Right renal cortex interstitium (tissue), 3 donors: Measurements from ENCODE around the gene CREB3. TPM values are rescaled to one million over a fixed set of nuclear protein-coding genes. Genes with fewer than 3 reads are reported as not detected.

Experiments used
- DNase-seq, 3 donors: peaks; one replicate each; pipeline ENCODE4 v3.0.0-alpha.2; 2013; ENCODE audit warnings: low read depth in 3 of 3, low spot score in 2 of 3
- polyA plus RNA-seq, 3 donors: library from polyadenylated mRNA; unstranded; fragments of 120-200 nt; gene quantifications; one replicate each; pipeline ENCODE4 v1.2.1, GENCODE V29; 2013; ENCODE audit not compliant: insufficient read length in 3 of 3

CREB3 gene
- polyA plus RNA-seq, 3 donors: 40.4 to 42.4 (median 40.8) TPM

GRCh38 chr9:35746583-35746982, 14.1 kb downstream of the CREB3 start:
- no peak for DNase-seq

- DNase-seq: no peak
Observed at GRCh38 chr9:35748242-35748857, 15.9 kb downstream of the CREB3 start.

GRCh38 chr9:35748858-35749514, 16.5 kb downstream of the CREB3 start, which contains the start of the genes GBA2 and RGP1:
TSS of gene GBA2 (minus strand) at chr9:35749228. CDS start at chr9:35748704, 524 bp downstream.
TSS of gene RGP1 (plus strand) at chr9:35749287. CDS start at chr9:35749756, 469 bp downstream.
- DNase-seq: peak in 2 of 3 donors; percentile 39 to 53

- no peak for DNase-seq
Observed at GRCh38 chr9:35749515-35750255, 17.2 kb downstream of the CREB3 start.

- DNase-seq: no peak
Observed at GRCh38 chr9:35750256-35750531, 17.7 kb downstream of the CREB3 start.

DNA sequence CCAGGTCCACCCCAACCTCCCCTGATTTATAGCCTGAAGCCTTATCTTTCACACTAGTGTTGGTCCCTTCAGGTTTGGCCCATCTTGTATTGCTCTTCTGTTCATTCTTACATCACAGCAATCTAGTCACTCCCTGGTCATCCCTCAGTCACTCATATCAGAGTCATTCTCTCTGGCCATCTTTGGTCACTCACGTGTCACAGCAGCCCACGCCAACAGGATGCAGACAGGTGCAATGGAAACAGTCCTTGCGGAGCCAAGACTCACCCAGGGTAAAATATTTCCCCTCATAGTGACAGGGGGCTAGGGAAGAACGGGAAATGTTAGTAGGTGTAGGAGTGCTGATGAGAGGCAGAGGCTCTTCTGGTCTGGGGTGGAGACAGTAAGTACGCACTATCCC, 21.0 kb downstream of the CREB3 start:
- DNase-seq: no peak

DNA sequence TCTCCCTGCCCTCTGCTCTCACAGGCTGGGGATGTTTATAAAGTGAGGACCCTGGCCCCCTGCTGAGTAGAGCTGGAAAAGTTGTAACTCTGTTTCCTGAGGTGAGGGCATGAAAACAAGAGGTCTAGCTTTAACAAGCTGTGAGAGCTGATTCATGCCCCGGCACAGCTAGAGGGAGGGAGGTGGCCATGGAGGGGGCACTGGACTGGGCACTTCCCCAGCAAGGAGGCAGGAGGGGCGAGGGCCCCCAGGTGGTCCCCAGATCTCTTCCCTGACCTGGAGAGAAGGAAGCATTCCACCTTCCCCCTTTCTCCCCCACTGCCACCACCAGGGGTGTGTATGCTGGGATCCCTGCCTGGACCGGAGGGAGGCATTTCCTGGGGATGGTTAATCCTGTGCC, 21.8 kb downstream of the CREB3 start, which contains the start of gene MSMP:
MSMP (minus strand) TSS at position 13 of the 400 bp plus-strand sequence. CDS start 147 bp downstream, outside the sequence.
- DNase-seq: no peak

DNA sequence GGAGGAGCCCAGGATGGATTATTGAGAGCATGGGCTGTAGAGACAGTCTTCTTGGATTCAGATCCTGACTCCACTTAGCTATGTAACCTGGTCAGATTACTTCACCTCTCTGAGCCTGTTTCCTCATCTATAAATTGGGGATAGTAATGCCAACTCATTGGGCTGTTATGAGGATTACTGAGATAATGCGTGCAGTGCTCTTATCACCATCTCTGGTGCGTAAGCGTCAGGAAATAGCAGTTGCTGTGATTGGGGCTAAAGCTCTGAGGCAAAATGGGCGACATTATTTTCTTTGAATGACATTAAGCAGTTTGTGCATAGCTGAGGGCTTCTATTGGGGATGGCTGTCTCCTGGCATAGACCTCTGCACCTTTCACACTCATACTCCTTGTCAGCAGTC, 22.6 kb downstream of the CREB3 start:
- DNase-seq: no peak

DNA sequence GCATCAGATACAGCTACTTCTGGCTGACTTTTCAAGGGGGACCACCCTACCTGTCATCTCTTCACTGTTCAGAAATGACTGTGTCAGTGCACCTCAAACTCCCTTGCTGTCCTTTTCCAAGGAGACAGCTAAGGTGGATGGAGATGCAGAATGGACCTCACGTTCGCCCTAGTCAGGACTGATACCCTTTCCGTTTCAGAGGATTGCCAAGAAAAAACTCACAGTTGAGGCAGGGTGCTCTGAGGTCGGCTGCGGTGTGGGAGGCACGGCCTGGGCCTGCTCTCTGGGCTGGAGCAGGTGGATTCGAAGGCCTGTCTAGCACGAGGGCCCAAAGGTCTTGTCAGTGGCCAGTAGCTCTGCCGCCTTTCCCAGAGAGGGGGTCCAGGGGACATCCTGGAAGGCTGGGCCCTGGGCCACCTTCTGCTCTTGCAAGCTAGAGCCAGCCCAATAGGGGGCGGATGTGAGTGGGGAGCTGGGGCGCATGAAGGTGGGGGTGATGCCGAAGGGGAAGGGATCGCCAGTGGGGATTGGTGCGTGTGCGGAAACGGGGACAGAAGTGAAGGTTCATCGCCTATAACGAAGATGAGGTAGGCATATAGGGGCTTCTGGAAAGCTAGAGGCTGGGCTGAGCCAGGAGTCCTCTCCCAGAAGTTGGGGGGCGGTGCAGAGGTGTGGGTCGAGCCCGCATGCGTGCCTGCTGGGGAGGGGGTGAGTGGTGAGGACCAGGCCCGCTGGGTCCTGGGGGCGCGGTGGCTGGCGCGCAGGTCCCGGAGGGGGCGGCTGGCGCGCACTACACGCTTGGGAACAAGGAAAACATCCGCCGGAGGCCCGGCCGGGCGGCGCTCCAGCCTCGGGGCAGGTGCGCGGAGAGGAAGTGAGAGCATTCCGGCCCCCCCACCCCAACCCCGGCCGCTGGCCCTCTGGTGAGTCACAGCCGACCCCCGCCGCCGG, 24.1 kb downstream of the CREB3 start:
- peak in 2 of 3 donors; percentile 38 to 52 for DNase-seq

GRCh38 chr9:35757226-35757891, 24.9 kb downstream of the CREB3 start:
- DNase-seq: peak in 2 of 3 donors; percentile 31 to 35

- DNase-seq: no peak
Observed at GRCh38 chr9:35757892-35758275, 25.4 kb downstream of the CREB3 start.

DNA sequence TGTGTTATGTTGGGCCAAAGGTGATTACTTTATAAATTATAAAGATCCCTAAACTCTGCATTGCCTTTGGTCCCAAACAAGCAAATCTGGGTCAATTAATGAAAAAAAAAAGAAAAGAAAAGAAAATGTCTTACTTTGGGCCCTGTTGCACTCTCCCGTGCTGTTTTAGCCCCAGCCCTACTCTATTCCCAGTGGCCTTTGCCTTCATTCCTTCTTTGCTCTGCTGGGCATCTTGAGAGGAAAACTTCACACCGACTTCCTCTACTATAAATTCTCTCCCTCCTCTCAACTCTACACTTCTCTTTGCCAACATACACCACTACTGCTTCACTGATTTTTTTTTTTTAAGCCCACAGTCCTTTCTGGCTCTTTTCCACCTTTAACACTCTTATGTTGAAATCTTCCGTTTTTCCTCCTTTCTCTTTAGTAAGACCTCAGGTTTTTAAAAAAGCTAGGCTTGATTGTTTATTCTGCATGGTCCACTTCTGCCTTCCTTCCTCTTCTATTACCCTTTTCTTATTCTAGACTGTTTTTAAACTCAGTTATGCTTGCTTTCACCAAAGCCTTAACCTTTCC, 26.1 kb downstream of the CREB3 start:
- DNase-seq: no peak

- no peak for DNase-seq
Observed at GRCh38 chr9:35759795-35760194, 27.3 kb downstream of the CREB3 start.

GRCh38 chr9:35760651-35761050, 28.2 kb downstream of the CREB3 start:
- DNase-seq: no peak

- DNase-seq: no peak
Observed at GRCh38 chr9:35763181-35763580, 30.7 kb downstream of the CREB3 start.

DNA sequence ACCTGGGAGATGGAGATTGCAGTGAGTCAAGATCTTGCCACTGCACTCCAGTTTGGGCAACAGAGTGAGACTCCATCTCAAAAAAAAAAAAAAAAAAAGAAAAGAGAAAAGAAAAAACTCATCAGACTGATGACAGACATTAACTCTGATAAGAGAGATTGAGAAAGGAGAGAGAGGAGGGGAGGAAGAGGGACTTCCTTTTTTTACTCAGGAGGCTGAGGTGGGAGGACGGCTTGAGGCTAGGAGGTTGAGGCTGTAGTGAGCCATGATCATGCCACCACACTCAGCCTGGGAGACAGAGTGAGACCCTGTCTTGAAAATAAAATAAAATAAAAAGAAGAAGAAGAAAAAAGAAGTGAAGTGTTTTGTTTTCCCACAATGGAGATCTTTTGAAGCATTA, 31.3 kb downstream of the CREB3 start:
- DNase-seq: no peak

DNA sequence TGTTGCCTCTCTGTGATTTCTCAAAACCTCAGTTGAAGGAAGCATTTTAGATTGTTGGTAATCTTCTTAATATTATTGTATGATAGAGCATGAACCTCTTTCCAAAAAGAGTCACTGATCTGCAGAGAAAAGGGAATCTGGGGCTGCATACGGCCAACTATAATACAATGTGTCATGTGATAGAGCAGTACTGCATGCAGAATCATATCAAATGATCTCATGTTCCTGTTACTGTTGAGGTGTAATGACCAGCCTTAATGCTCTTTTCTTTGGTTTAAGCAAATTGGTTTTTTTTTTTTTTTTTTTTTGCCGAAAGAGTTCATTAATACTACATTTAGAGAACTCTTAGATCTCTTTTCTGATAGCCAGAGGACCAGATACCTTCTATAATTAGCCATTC, 34.5 kb downstream of the CREB3 start:
- DNase-seq: no peak

DNA sequence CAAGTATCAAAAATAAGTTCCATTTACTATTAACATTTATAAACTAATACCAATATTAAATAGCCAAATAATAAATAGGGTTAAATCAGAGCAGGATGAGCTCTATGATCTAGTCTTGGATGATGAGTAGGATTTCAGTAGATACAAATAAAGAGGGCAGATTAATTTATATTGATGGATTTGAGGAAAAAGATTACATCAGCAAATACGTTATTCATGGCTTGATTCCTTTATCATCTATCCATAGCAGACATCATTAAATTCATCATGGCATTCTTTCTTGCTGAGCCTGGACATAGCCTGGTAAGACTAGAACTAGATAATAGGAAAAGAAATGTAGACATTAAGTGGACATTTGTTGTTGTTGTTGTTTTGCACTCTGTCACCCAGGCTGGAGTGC, 35.0 kb downstream of the CREB3 start:
- no peak for DNase-seq

DNA sequence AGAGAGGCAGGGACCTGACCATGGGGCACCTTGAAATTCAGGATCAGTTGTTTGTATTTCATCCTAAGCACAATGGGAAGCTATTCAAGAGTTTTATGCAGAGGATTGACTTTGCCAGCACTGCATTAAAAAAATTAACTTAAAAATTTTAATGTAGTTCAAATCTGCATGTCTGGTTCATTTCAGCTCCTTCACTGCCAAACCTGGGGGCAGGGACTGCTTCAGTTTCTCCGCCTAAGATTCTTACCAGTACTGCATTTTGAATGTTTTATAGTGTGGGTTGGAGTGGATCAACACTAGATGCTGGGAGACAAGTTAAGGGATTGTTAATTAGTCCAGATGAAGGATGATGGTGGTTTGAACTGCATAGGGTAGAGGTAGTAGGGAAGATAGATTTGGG, 37.3 kb downstream of the CREB3 start:
- no peak for DNase-seq

- DNase-seq: no peak
Observed at GRCh38 chr9:35771075-35771433, 38.6 kb downstream of the CREB3 start.
